Measurements from ENCODE around the gene COL15A1.

The COL15A1 gene

DNA sequence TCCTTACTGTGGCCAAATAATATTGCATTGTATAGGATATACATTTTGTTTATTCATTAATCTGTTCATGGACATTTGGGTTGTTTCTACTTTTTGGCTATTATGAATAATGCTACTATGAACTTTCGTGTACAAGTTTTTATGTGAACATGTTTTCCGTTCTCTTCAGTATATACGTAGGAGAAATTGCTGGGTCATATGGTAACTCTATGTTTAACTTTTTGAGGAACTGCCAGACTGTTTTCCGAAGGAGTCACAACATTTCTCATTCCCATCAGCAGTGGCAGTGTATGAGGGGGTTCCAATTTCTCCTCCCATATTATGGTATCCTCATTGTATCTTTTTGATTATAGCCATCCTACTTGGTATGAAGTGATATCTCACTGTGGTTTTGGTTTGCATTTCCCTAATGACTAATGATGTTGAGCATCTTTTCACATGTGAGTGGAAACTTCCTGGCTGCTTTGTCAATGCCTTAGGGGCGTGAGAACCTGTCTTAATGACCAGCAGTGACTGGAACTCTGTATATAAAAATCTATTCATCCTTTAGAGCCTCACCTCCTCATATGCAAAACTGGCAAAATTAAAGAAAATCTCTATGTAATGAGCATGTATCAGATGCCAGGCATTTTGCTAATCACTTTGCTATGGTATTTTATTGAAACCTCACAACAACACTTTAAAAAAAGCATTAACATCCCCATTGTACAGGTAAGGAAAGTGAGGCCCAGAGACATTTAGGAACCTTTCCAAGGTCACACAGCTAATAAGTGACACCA, 113.4 kb downstream of the COL15A1 start:
- peak; percentile 70 for DNase-seq (ENCODE audit: low read depth)

DNA sequence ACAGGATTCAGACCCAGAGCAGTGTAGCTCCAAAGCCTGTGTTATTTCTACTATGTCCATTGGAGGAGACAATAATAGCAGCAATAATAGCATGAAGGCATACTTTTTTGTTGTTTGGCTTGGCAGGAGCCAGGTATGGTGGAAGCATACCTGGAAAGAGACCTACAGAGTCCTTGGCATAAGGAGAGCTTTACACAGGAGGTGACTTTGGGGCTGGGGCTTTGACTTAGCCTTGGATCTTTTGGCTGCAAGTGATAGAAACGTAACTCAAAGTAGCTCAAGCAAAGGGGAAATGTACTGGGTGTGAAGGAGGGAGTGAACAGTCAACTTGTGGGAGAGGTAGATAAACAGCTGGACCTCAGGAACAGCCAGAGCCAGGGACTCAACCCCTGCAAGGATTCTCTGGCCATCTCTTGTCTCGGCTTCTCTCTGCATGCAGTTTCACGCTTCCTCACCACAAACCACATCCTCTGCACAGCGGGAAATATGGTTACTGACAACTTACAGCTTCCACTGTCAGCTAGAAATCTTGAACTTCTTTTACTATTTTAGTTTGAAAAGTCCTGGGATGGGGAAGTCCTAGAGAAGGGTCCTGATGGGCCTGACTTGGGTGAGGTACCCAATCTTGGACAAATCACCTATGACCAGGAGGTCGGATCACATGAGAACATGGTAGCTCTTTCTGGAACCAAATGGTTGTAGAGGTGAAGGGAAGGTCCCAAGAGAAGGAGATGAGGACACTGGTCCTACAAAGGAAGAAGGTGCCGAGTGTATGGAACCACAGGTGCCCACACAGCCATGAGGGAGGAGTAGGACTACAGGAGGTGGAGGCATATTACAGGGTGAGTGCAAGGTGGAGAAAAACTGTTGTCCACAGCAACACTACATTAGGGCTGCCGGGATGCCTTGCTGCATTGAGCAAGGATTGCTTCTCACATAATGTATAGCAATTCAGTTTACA, 114.2 kb downstream of the COL15A1 start:
- DNase-seq (ENCODE audit: low read depth), result peak; percentile 73

DNA sequence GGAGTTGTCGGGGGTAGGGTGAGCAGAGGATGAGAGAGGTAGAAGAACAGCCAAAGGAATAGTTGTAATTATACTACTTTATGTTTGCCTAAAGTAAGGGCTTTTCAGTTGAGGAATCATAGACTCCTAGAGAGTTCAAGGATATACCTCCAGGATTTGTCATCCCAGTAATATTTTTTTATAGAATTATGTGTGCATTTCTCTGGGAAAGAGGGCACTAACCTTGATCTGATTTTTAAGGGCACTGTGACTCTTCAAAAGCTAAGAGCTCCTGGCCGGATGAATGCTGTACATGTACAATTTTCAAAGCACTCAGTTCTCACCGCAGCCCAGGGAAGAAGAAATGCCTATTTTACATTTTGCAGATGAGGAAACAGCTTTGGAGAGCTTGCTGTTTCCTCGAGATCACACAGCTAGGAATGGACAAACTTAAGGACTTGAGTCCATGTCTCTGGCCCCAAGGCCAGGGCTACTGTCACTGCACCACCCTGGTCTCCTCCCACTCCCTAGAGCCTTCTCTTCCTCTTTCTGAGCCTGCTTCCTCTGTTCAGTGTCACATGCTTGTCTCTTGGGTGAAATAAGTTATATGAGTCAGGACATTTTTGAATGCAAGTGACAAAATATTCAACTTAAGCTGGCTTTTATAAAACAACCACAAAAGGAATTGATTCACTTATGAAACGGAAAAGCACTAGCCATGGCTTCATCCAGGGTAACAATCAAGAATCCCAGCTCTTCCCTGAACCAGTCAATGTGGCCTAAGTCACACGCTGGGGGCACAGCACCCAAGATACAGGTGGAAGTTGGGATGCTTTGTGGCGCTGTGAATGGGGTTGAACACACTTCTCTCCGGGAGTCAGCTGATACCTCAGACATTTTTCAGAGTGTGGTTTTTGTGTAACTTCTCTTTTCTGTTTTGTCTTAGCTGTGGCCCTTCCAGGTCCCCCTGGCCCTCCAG, 115.5 kb downstream of the COL15A1 start:
- no peak for DNase-seq (ENCODE audit: low read depth)

DNA sequence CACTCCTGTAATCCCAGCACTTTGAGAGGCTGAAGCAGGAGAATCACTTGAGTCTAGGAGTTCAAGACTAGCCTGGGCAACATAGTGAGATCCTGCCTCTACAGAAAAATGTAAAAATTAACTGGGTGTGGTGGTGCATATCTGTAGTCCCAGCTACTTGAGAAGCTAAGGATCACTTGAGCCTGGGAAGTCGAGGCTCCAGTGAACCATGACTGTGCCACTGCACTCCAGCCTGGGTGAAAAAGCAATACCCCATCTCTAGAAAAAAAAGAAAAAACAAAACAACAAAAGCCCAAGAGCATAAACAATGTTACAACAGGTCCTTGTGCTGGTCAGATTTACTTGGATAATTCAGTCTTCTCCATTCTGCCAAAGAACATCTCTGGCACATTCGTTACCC, 116.9 kb downstream of the COL15A1 start:
- DNase-seq (ENCODE audit: low read depth), result no peak

DNA sequence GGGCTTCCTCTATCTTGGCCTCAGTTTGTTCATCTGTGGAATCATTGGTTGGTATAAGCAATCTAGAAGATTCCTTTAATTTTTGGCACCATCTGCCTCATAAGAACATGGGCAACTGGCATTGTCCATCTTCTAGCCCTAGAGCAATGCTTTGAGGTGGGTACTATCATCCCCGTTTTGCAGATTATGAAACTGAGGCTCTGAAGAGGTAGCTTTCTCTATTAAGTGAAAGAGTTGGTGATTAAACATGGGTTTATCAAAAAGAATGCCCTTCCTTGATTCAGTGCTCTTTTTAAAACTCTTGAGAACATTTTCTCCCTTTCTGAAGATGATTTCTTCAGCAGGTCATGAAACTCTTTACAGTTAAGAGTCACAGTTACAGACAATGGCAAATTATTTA, 118.8 kb downstream of the COL15A1 start:
- no peak for DNase-seq (ENCODE audit: low read depth)

DNA sequence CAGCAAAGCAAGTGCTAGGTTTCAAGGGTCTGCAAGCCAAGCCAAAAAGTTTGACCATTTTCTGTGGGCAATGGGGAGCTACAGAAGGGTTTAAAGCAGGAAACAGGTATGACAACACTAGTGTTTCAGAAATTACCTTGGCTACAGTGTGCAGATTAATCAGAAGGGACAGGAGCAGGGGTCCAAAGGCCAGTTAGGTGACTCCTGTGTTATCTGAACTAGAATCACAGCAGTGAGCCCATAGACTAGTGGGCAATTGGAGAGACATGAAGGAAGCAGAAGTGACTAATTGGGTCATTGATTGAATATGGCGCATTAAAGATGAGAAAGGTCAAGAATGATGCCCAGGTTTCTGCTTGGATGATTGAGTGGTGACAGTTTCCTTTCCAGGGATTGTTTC, 119.8 kb downstream of the COL15A1 start:
- no peak for DNase-seq (ENCODE audit: low read depth)

DNA sequence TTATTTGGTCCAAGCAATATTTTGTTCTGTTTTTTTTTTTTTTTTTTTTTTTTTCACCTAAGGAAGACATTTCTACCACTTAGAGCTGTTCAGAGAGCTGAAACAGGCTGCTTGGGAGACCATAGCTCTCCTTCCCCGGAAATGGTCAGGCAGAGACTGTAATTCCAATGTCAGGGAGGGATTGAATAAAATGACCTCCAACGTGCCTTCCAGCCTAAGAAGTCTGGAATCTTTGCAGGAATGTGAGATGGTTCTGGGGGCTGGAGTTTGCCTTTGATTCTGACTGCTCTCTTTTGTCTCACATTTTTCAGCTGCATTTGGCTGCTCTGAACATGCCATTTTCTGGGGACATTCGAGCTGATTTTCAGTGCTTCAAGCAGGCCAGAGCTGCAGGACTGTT, 122.9 kb downstream of the COL15A1 start:
- DNase-seq (ENCODE audit: low read depth), result no peak

DNA sequence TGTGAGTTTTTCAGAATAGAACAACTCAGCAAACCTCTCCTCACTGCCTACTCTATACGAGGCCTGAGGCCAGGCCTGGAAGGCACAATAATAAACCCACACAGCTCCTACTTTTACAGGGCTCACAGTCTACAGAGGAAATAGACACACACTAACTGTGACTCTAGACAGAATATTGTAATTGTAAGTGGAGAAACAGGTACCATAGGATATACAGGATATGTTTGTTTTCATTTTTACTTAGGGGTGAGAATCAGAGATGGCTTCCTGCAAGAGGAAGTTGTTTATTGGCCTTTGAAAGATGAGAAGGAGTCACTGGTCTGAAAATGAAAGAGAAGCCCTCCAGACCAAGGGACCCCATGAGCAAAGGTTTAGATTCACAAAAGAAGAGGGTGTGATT, 125.4 kb downstream of the COL15A1 start:
- no peak for DNase-seq (ENCODE audit: low read depth)

DNA sequence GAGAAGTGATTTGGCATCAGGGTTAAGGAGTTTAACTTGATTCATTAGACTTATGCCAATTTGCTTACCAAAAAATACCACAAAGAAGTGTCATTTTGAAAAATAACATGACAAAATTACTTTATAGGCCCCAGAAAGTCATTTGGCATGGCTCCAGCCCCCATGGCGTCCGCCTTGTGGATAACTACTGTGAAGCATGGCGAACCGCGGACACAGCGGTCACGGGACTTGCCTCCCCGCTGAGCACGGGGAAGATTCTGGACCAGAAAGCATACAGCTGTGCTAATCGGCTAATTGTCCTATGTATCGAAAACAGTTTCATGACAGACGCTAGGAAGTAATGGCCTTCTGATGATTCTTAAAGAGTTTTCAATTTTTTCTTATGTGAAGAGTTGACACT, 125.8 kb downstream of the COL15A1 start:
- no peak for DNase-seq (ENCODE audit: low read depth)

DNA sequence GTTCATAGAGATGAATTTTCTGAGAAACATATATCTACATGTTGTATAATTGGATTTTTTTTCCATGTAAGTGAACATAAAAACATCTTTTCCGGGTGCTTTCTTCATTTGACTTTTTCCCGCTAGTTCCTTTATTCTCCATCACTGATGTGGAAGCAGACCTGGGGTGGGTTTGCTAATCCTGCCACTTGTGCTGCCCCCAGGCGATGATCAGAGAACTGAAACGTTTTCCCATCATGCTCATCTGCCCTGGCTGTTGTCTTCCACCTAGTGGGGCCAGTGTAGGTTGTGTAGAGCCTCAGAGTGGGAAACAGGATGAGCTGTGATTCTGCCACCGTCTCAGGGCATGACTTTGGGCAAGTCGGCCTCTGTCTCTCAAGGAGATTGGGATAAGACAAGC, 127.0 kb downstream of the COL15A1 start:
- DNase-seq (ENCODE audit: low read depth), result no peak

DNA sequence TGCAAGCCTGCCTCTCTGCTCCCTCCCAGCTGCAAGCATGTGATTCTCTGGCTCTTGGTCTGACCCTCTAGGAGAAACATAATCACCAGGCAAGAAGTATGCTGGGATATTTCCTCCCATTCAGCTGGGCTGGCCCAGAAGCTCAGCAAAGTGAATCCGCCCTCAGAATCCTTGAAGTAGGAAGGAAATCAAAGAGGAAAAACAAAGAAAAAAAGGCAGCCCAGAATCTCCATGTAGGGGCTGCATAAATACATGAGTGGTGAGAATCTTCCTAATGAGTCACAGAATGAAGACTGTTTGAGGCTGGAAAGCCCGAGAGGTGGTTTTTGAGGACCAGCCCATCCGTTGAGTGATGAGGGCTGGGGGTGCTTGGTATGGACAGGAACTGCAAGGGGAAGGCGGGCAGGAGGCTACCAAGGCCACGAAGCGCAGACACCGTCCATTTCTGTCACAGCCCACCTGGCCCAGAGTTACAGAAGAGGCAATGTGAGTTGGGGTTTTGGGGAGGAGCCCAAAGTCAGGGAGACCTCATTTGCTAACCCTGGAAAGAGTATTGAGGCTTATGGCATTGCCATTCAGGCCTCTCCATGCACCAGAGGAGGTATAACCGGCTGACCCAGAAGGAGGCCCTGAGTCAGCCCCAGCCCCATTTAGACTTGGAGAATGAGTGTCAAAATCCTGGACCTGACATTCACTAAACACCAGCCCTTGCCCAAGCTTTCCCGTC, 127.8 kb downstream of the COL15A1 start:
- DNase-seq (ENCODE audit: low read depth), result no peak

DNA sequence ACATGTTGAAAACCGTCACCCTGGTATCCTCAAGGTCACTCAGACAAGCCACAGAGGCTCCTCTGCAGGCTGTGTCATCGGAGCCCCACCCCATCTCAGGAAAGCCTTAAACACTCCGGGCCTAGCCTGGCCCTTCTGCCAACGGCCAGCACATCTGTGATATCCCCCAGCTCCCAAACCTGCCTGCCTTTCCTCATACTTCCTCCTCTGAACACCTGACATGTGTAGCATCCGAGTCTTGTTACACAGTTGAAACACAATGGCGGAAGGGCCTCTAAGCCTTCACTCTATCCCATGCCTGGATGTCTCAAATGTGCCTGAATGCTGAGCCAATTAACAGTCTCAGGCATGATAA, 128.3 kb downstream of the COL15A1 start:
- no peak for DNase-seq (ENCODE audit: low read depth)

DNA sequence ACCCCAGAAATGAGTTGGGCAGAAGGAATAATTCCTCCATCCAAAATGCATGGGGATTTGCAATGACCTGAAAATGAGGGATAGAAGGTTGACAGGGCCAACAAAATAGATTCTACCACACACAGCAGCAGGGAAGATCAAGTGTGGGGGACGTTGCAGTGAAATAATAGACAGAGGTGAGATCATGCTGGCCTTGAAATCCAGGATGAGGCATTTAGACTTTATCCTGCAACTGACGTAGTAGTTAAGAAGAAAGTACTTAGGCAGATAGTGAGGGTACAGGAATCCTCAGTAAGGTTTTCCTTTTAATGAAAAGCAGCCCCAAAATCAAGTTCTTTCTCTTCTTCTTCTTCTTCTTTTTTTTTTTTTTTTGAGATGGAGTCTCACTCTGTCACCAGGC, 129.6 kb downstream of the COL15A1 start:
- no peak for DNase-seq (ENCODE audit: low read depth)

DNA sequence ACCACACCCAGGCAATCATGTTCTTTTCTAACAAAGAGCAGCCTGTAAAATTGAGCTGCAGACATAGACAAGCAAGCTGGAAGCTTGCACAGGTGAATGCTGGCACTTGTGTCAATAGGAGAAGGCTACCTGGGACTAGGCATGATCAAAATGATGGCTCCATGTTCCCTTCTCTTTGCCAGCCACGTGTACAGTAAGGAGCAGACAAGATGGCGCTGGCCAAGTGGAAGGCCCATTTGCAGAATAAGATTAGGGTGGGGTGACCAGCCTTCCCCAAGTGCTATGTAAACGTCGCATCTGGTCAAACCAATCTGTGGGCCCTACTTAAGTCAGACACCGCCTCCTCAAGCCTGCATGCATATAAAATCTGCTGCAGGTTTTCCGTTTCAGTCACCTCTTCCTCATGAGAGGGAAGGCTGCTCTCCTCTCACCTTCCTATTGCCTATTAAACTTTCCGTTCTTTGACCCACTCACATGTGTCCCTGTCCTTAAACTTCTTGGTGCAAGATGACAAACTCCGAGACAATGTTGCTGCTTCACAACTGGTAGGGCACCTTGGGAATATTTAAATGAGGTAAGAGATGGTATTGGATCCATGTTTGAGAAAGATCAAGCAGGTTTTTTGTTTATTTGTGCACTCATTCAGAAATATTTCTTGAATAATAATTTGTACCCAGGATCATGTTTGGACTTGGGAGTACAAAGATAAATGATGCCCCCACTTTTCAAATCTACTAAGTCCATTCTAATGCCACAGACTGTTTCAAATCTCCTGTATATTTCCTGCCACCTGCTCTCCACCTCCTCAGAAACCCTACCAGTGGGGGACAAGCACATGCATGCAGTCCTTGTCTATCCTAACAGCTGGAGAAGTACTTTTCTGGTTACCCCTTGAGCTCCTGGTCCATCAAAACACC, 130.5 kb downstream of the COL15A1 start:
- DNase-seq (ENCODE audit: low read depth), result no peak

DNA sequence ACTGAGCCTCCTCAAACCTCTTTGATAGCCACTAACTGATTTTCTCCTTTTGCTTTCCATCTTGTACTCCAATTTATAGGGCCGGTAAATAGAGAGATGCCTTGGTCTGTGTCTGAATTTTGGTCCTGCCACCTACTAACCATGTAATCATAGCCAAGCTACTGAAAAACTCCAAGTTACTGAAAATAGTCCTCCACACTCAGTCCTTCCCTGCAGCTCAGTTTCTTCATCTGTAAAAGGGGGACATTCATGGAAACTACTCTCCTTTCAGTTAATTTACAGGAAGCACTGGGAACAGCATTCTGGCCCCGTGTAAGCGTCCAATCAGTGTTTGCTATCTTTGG, 131.2 kb downstream of the COL15A1 start:
- no peak for DNase-seq (ENCODE audit: low read depth)

DNA sequence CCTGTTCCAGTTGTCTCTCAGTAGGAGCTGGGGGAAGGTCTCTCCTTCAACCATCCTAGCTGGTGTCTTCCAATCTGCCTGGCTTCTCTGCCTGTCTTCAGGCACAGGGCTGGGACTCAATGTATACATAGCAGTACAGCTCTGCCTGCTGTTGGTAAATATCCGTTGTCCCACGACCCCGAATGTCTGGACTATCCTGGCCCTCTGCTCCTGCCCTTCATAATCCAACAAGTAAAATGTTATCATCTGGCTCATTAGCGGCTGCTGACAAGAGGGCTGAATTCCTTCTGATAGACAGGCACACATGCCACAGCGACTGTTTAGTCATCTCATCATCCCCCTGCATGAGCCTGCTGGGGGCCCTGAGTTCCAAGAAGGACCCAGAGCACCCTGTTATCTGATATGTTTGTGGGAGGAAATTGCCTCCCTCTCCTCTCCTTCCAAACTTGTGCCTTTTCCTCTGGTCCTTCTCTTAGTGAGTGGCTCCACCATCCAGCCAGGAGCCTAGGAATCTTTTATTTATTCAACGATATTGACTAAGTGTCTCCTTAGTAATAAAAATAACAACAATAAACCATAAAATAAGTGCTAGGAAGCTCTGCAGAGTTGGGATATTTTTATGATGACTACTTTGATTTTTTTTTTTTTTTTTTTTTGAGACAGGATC, 131.7 kb downstream of the COL15A1 start:
- no peak for DNase-seq (ENCODE audit: low read depth)

DNA sequence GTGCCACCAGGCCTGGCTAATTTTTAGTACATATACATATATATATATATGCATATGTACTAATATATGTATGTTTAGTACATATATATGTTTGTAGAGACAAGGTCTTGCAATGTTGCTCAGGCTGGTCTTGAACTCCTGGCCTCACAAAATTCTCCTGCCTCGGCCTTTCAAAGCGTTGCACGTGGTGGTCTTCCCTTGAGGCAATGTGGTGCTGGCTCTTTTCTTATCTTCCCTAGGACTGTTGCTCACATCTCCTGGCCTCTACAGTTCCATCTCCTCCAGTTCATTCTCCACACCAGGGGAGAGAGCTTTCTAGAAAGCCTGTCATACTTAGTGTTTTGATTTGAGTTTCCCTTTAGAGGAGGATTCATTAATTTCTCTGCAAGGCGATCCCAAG, 132.3 kb downstream of the COL15A1 start:
- no peak for DNase-seq (ENCODE audit: low read depth)

DNA sequence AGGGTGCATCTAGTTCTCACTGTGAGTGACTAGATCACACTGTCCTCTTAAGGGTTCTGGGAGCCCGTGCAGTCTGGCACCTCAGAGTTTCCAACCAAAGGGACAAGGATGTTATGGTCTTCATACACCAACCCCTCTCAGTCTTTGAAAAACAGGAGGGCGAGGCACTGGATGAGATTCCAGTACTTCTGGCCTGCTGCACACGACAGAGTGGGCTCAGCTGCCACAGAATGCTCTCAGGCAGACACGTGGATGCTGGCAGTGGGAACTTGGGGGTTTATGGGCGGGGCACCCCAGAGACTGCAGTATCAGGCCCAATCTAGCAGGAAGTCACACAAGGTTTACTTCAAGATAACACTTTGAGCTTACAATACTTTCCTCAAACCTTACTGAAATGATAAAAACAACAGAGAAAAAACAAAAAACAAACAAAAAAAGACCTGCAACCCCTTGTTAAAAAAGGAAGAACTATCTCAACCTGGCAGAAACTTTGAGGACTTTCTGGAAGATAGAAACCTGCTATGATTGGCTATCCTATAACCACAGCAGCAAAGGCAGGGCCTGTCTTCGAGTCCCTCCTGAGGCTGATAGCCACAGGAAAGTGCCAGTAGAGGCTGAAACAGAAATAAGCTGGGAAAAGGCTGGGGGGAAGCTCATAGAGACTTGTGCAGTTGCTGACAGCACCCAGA, 132.9 kb downstream of the COL15A1 start:
- no peak for DNase-seq (ENCODE audit: low read depth)

DNA sequence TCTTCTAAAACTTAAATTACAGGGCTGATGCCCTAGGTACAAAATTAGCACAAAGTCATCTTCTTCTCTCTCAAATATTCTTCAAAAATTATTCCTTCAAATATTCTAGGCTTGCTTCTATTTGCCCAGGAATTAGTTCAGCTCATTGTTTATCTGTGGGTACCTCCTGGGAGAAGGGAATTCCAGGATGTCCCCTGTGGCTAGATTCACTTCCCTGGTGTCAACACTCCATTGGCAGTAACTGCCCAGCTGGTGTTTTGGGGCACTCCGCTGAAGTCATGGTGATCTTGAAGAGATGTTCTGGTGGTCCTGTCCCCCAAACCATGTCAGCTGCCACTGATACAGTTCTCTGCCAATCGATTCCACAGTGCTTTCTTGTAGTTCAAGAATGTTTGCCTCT, 135.0 kb downstream of the COL15A1 start:
- no peak for DNase-seq (ENCODE audit: low read depth)

Measured in non-pigmented ciliary epithelial cell (primary cell).